Astrocyte (in vitro differentiated cells and primary cell): ENCODE data around the gene COPS3. TPM values are rescaled to one million over a fixed set of nuclear protein-coding genes. Genes with fewer than 3 reads are reported as not detected.

Experiments used
- DNase-seq: peaks from one replicate; pipeline ENCODE4 v3.0.0-alpha.2; 2010; ENCODE audit warnings: low read depth
- FAIRE-seq: peaks from 2 replicates; lab custom pipeline; 2011; peaks lifted over from hg19 to GRCh38; lab: Jason Lieb, UNC
- H2AFZ ChIP-seq: 2 replicates; pipeline ENCODE4 v1.6.0; 2012; ENCODE audit warnings: low read depth, low read length, inconsistent platforms
- H3K27ac ChIP-seq: 2 replicates; pipeline ENCODE4 v1.5.1; 2011; ENCODE audit warnings: low read depth, low read length, inconsistent platforms
- H3K27me3 ChIP-seq: 2 replicates; pipeline ENCODE4 v1.6.0; 2011; ENCODE audit warnings: low read length, inconsistent platforms; ENCODE audit not compliant: insufficient read depth
- H3K36me3 ChIP-seq: 2 replicates; pipeline ENCODE4 v1.5.1; 2011; ENCODE audit warnings: low read length, inconsistent platforms; ENCODE audit not compliant: insufficient read depth
- H3K4me1 ChIP-seq: 2 replicates; pipeline ENCODE4 v1.5.1; 2011; ENCODE audit warnings: low read length, inconsistent platforms; ENCODE audit not compliant: insufficient read depth
- H3K4me2 ChIP-seq: 2 replicates; pipeline ENCODE4 v1.6.0; 2012; ENCODE audit warnings: low read length, inconsistent platforms
- H3K4me3 ChIP-seq: 2 replicates; pipeline ENCODE4 v1.5.1; 2011; ENCODE audit warnings: low read depth, mild to moderate bottlenecking, low read length, inconsistent platforms; ENCODE audit not compliant: insufficient read depth
- H3K79me2 ChIP-seq: 2 replicates; pipeline ENCODE4 v1.6.0; 2012; ENCODE audit warnings: mild to moderate bottlenecking, low read length, inconsistent platforms; ENCODE audit not compliant: insufficient read depth
- H3K9ac ChIP-seq: 2 replicates; pipeline ENCODE4 v1.6.0; 2012; ENCODE audit warnings: mild to moderate bottlenecking, low read length, inconsistent platforms
- H3K9me3 ChIP-seq: 2 replicates; pipeline ENCODE4 v1.5.1; 2012; ENCODE audit warnings: low read depth, mild to moderate bottlenecking, low read length, inconsistent platforms; ENCODE audit not compliant: insufficient read depth
- H4K20me1 ChIP-seq: 2 replicates; pipeline ENCODE4 v1.6.0; 2012; ENCODE audit warnings: low read length, inconsistent platforms; ENCODE audit not compliant: insufficient read depth
- H3K27ac Mint-ChIP-seq: one replicate; pipeline ENCODE4 v1.8.0; 2021; ENCODE audit warnings: mild to moderate bottlenecking, mixed read lengths; ENCODE audit not compliant: unreplicated experiment
- H3K27me3 Mint-ChIP-seq: one replicate; pipeline ENCODE4 v1.8.0; 2021; ENCODE audit warnings: low read depth, mixed read lengths; ENCODE audit not compliant: unreplicated experiment
- H3K36me3 Mint-ChIP-seq: one replicate; pipeline ENCODE4 v1.8.0; 2021; ENCODE audit warnings: low read depth, mixed read lengths; ENCODE audit not compliant: unreplicated experiment
- H3K4me1 Mint-ChIP-seq: one replicate; pipeline ENCODE4 v1.8.0; 2021; ENCODE audit warnings: low read depth, mixed read lengths; ENCODE audit not compliant: unreplicated experiment
- H3K4me3 Mint-ChIP-seq: one replicate; pipeline ENCODE4 v1.8.0; 2021; ENCODE audit warnings: mild to moderate bottlenecking, moderate library complexity, mixed read lengths; ENCODE audit not compliant: unreplicated experiment
- H3K9me3 Mint-ChIP-seq: one replicate; pipeline ENCODE4 v1.8.0; 2021; ENCODE audit warnings: mild to moderate bottlenecking, mixed read lengths; ENCODE audit not compliant: unreplicated experiment
- CTCF ChIP-seq: IDR thresholded peaks from 2 replicates; pipeline ENCODE4 v1.5.1; 2011; ENCODE audit warnings: low read depth, mild to moderate bottlenecking, inconsistent platforms, low read length, moderate library complexity; ENCODE audit not compliant: insufficient read depth
- EZH2 ChIP-seq: IDR thresholded peaks from 2 replicates; pipeline ENCODE4 v1.6.1; 2012; ENCODE audit warnings: mild to moderate bottlenecking, low read length, inconsistent platforms; ENCODE audit not compliant: insufficient read depth
- total RNA-seq: library from RNA; stranded (reverse); gene quantifications from 2 replicates; pipeline ENCODE4 v1.2.1, GENCODE V29; 2021

The COPS3 gene
- total RNA-seq, 1 donor from 2014 or later = 76.8 TPM

DNA sequence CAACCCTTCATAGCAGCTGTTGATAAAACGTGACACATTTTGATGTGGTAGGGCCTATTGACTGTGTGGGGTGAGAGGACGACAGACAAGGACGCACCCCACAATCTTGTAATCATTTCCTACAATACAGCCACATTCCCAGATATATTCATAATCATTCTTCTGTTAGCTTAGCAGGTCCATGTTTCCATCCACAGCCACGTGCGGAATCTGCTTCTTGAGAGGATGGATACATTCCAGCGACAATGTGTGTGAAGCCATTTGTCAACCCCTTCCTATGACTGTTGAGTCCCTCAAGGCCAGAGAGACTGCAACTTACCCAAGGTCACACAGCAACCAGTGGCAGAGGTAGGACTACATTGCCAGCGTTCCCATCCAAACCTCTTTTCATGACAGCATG, 8.7 kb upstream of the COPS3 start:
- H3K27me3 ChIP-seq = peaks cover 2% of the 10 kb centered on the region
- H3K4me1 ChIP-seq = no peaks in the 10 kb centered on the region
- H3K79me2 ChIP-seq = no peaks in the 10 kb centered on the region
- DNase-seq = no peak
- H3K9me3 ChIP-seq = no peaks in the 10 kb centered on the region
- H3K36me3 ChIP-seq = no peaks in the 10 kb centered on the region
- H3K27ac Mint-ChIP-seq = no peak overlapping the region
- H3K9ac ChIP-seq = no peak overlapping the region
- H3K4me3 ChIP-seq = no peak overlapping the region
- no peak overlapping the region for H3K27ac ChIP-seq
- no peaks in the 10 kb centered on the region for H4K20me1 ChIP-seq
- peaks cover 4% of the 10 kb centered on the region for H3K27me3 Mint-ChIP-seq
- no peaks in the 10 kb centered on the region for H3K36me3 Mint-ChIP-seq
- H2AFZ ChIP-seq = no peak overlapping the region
- H3K9me3 Mint-ChIP-seq = peaks cover 3% of the 10 kb centered on the region
- no peak for FAIRE-seq
- H3K4me3 Mint-ChIP-seq = no peak overlapping the region
- no peak overlapping the region for H3K4me2 ChIP-seq
- TF ChIP-seq CTCF (no peak), EZH2 (no peak)
- no peaks in the 10 kb centered on the region for H3K4me1 Mint-ChIP-seq

- peaks cover 3% of the 10 kb centered on the region for H3K9me3 Mint-ChIP-seq
These were observed 8.0 kb upstream of the COPS3 start for GRCh38 chr17:17289086-17289485.

More at GRCh38 chr17:17289086-17289485, 8.0 kb upstream of the COPS3 start:
- Histone ChIP-seq H3K4me1 (no peaks in the 10 kb centered on the region), H3K27ac (no peak overlapping the region), H3K36me3 (no peaks in the 10 kb centered on the region), H3K4me2 (no peak overlapping the region), H3K9ac (no peak overlapping the region), H2AFZ (no peak overlapping the region), H3K4me3 (no peak overlapping the region), H3K9me3 (no peaks in the 10 kb centered on the region), H3K27me3 (peaks cover 2% of the 10 kb centered on the region), H4K20me1 (no peaks in the 10 kb centered on the region), H3K79me2 (no peaks in the 10 kb centered on the region)
- no peaks in the 10 kb centered on the region for H3K4me1 Mint-ChIP-seq
- H3K36me3 Mint-ChIP-seq = no peaks in the 10 kb centered on the region
- H3K4me3 Mint-ChIP-seq = no peak overlapping the region
- H3K27me3 Mint-ChIP-seq = peaks cover 4% of the 10 kb centered on the region
- DNase-seq (no peak), FAIRE-seq (no peak)
- no peak for TF ChIP-seq EZH2
- TF ChIP-seq CTCF = no peak
- no peak overlapping the region for H3K27ac Mint-ChIP-seq
